GM13977 (cell line): ENCODE measurements around the gene KRT2.

ENCODE experiments used
- DNase-seq: peaks from one replicate; pipeline ENCODE4 v3.0.0; 2012; ENCODE audit warnings: low spot score
- in situ Hi-C: fragments of 300-500 bp; cut with MboI; formaldehyde crosslinking; loops from one replicate; pipeline ENCODE4 v1.12.0; 2022; ENCODE audit warnings: low sequenced_read_pairs, low pct_unique_long_range_greater_than_20kb, mixed read lengths, inconsistent platforms; ENCODE audit not compliant: unreplicated experiment
- TF ChIP-seq, protein P1 (sequence below): IDR thresholded peaks from 2 replicates; pipeline ENCODE4 v1.5.1; 2012; ENCODE audit warnings: mild to moderate bottlenecking, control low read depth; ENCODE audit not compliant: insufficient read depth; ENCODE audit errors: extremely low read depth, missing control alignments

Gene KRT2

DNA sequence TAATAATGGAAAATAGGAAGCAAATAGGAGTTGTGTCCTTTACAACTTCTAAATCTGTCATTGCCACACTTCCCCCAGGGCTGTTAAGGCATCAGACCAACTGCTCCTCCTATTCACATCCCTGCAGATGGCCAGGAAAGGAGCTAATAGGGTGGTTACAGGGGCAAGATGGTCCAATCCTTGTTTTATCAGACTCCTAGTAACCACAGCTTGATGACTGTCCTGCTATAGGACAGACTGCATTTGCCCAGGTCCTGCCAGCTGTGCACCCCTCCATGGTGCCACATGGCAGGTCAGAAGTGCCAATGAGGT lies 10.9 kb upstream of the KRT2 start:
- no peak for DNase-seq
- TF ChIP-seq, protein P1, sequence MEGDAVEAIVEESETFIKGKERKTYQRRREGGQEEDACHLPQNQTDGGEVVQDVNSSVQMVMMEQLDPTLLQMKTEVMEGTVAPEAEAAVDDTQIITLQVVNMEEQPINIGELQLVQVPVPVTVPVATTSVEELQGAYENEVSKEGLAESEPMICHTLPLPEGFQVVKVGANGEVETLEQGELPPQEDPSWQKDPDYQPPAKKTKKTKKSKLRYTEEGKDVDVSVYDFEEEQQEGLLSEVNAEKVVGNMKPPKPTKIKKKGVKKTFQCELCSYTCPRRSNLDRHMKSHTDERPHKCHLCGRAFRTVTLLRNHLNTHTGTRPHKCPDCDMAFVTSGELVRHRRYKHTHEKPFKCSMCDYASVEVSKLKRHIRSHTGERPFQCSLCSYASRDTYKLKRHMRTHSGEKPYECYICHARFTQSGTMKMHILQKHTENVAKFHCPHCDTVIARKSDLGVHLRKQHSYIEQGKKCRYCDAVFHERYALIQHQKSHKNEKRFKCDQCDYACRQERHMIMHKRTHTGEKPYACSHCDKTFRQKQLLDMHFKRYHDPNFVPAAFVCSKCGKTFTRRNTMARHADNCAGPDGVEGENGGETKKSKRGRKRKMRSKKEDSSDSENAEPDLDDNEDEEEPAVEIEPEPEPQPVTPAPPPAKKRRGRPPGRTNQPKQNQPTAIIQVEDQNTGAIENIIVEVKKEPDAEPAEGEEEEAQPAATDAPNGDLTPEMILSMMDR = no peak
- in situ Hi-C loops = no loop called here

DNA sequence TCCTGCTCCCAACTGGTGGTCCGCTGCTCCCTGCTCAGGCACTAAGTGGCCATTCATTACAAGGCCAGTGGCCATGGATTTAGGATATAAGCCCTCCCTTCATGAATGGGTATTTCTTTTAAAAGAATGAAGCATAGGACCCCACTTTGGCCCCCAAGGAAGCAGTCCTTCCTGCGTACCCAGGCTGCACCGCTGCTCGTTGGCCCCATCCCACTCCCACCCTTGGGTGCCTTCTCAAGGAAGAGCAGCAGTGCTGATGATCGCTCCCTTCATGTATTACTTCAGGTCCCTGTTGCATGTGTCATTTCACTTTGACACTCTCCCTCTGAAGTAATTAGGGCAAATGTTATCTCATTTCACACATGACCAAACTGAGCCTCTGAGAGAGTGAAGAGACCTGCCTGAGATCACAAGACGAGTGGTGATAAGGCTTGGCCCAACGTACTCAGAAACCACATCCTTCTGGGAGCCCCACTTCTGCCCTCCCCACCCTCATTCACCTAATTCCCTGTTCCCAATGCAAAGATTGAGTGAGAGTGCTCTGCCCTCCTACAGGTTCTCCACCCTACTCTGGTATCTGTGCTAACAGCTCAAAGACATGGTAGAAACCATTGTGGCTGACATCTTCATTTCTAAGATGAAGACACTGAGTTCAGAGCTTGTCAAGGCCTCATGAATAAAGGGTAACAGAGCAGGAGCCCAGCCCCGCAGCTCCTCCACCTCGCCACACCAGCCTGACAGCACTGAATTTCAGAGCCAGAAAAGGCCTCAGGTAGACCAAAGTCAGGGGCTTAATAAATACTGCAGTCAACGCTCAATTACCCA lies 10.3 kb upstream of the KRT2 start:
- TF ChIP-seq, protein P1 = no peak
- no peak for DNase-seq
- in situ Hi-C loops = no loop called here

DNA sequence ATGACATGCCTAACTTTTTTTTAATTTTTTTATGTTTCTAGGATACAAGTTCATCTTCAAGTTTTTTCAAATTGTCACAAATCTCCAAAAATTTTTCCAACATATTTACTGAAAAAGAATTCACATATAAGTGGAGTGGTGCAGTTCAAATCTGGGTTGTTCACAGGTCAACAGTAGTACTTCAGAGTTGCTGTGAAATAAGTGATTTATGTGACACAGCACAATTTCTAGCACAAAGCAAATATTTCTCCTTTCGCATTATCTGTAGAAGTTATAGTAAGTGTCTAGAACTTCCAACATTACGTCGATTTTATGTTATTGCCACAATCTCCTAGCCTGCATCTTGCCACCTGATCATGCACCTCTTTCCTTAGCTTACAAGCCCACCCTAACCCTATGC lies 9.7 kb upstream of the KRT2 start:
- TF ChIP-seq, protein P1 = no peak
- in situ Hi-C loops = no loop called here
- no peak for DNase-seq

DNA sequence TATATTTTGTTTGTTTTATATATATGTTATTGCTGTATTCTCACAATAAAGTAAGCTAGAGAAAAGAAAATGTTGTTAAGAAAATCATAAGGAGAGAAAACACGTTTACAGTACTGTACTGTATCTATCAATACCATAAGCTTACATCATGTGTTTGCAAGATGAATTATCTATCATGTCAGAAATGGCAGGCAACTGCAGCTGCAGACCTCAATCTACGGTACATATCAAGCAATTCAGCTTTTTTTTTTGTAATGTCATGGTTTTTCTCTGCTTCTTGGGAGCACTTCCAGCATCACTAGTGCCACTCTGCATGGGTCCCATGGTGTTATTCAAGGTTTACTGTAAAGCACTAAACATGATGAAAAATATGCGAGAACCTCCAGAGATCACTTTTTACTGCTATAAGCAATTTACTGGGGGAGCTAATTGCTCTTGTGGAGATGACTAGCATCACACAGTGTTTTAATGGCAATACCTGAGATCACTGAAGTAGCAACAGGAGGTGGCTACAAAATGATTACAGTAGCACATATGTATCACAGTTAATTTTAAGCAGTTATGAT lies 9.0 kb upstream of the KRT2 start:
- DNase-seq = no peak
- in situ Hi-C loops = no loop called here
- TF ChIP-seq, protein P1 = no peak

DNA sequence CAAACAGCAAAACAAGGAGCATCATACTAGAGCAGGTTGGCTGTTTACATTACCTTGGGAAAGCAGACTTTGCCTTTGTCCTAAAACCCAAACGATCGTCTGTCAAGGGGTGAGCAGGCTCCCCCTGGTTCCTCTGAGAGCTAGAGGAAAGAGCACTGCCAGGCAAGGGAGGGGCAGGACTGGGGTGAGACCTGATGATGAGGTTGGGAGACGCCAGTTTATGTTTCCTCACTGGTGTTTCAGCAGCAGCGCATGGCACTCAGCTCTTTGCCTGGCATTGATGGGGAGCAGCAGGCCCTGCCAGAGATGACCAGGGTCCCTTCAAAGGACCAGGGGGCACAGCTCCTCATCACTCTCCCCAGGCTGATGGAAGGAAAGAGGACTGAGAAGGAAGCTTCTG lies 7.9 kb upstream of the KRT2 start:
- in situ Hi-C loops = no loop called here
- TF ChIP-seq, protein P1 = no peak
- DNase-seq = no peak

DNA sequence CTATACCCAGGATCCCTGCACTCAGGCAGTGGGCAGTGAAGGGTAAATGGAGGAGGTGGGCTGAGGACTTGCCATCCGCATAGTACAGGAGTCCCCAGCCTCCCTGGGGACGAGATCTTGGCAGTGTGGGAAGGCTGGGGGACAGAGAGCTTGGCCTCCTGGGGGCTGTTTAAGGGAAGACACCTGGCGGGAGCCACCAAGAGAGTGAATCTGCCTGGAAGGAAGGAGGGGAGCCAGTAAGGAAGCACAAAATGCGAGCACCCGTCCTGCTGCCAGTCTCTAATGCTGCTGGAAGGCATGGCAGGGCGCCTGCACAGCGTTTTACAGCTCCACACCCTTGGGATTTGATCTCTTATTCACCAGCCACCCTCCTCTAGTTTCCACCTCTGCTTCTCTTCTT lies 7.4 kb upstream of the KRT2 start:
- no peak for DNase-seq
- TF ChIP-seq, protein P1 = no peak
- in situ Hi-C loops = no loop called here
